HG03045 (cell line): ENCODE results near the gene ANGPTL7.
A peak's percentile ranks its signal among the peaks of the same experiment; 100 is the strongest.

Source experiments
- ATAC-seq: cut with Tn5 transposase; IDR thresholded peaks from one replicate; pipeline ENCODE4 v1.9.1; 2021; ENCODE audit warnings: mild to moderate bottlenecking, moderate library complexity; ENCODE audit not compliant: unreplicated experiment

ANGPTL7 gene

DNA sequence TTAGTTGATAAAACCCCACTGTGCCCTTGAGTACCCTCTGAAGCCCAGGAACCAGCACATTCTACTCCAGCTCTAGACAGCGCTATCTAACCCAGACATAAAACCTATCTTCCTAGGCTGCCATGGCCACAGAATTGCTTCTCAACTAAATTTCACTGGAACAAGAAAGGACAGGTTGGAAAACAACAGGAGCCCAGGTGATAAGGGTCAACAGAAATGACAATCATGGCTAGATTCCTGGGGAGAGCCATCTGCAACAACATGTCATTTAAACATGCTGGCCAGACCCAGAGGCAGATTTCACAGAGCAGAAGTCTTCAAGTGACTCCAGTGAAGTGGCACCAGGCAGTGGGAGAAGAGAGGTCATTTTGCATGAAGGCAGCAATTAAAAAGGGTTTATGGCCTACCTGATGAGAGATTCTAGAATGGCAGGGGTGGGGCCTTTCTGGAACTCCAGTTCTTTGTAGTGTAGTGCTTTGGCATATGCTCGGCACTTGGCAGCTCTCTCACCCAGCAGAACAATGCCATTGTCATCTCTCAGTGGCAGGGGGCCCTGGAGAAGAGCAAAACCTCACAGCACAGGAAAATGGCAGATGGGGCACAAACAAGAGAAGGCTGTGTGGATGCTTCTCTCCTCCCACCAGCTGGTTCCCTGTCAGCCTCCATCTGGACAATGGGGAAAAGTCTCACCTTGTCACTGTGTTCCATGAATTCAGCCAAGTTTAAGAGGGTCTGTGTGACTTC is 9.9 kb downstream of the ANGPTL7 start:
- no peak for ATAC-seq

DNA sequence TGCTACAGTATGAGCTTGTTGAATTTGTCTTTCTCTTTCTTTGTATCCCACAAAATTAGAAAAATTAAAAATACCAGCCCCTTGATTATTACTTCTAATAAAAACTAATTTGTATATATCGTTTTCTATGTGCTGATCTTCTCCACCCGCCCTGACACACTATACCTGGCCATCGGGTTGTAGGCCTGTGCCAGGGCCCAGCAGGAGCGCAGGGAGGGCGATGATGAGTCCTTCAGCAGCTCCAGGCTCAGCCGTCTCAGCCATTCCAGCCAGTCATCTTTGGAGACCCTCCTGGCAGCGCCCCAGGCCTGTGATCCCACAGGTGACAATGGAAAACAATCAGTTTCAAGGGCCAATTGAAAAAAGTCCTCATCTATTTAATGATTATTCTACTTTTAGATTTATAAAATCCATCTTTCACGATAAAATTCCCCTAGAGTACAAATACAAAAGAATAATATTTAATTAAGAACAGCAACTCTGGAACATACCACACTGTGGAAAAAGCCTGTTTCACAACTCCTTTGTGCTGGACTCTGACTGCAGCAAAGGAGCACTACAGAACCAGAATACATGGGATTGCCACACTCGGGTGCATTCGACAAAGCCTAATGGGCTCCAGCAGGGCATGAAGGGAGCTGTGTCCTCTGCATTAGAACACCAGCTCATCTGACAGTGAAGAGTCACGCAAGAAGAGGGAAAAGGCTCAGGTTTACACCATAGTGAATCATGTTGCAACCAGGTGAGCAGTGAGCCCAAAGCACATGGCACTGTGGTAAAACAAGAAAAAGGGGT is 15.4 kb downstream of the ANGPTL7 start:
- no peak for ATAC-seq

DNA sequence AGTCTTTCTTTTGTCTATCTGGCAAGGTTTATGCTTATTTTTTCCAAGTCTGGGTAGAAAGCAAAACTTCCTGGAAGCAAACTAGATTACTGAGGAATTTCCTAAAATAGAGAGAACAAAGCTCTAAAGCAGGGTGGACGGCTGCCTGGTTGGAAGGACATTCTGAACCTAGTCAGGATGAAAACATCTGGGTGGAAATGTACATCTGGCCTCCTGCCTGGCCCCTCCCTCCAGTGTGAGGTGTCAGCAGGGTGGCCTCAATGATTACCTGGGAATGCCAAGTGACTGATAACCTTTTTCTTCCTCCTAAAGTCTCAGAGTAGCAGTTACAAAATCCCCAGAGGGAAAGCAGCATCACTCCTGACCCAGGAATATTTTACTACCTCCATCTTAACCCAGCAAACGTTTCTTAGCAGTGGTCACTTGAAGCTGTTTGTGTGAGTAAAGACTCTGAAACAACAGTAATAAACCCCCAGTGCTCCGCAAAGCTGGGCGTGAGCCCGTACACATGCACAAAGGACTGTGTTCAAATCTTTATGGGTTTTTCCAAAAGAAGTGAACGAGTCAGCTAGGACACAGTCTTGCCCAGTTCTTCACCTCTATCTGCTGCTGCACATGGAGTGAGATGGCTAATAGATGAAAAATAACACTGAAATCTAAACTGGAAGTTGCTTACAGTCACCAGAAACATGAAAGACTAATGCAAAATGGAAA is 18.9 kb downstream of the ANGPTL7 start:
- ATAC-seq = no peak

DNA sequence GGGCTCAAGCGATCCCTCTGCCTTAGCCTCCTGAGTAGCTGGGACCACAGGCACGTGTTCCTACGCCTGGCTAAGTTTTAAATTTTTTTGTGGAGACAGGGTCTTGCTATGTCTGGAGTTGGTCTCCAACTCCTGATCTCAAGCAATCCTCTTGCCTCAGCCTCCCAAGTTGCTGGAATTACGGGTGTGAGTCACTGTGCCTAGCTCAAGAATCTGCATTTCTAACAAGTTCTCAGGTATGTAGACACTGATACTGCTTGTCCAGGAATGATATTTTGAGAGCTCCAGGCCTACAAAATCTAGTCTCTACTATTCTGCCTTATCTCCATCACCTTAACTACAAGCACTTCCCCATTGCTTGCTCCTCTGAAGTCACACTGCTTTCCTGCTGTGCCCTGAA is 22.3 kb downstream of the ANGPTL7 start:
- no peak for ATAC-seq

GRCh38 chr1:11211925-11212587 is 22.9 kb downstream of the ANGPTL7 start:
- no peak for ATAC-seq

DNA sequence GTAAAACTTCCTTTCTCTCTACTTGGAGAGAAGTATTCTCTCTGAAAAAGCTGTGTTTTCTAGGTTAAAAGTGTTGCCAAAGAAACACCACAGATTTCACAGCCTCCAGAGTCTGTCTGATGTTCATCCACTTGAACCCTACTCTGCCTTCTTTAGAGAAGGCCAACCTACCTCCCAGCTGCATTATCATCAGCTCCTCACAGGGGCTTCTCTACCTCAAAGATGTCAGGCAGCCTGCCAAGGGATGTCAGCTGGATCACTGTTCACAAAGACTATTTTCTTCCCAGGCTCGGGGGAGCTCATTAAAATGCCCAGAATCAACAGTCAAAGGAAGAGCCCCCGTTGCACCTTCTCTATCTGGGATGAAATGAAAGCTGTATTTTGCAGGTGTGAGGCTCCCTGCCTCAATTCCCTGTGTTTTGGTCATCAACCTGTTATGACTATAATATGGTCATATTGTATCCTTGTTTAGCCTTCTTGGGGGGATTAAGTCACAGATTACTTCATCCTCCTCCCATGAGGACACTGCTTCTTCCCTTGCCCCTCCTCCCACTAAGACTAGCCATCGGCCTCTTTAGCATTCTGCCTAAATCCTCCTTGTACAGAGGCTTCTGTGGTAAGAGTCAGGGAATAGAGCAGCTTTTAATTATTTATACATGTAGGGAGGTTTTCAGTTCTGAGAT is 25.7 kb downstream of the ANGPTL7 start:
- ATAC-seq = no peak

DNA sequence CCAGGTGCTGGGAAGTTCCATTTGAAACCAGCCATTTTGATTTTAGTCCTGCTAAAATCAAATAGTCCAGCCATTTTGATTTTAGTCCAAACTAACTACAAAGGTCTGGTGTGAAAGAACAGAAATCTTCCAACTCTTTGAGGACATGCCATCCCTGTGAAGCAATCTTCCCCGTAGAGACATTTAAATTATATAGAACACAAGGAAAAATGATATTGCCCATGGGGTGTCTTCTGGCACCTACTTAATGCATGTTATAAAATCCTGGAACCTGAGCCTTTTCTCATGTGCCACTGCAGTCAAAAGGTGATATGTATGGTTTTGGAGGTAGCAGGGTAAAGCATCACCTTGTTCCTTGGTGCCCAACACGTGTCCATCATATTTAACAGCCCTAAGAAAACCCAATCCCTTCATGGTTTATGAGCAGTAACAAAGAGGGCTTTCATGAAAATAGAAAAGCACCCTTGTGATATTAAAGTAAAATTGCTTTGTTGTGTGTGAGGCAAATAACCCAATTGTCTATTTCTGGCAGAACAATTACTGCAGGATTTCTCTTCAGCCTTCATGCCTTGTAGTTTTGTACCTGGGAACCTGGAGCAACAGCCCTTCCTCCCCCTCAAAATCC is 26.3 kb downstream of the ANGPTL7 start:
- ATAC-seq = no peak

DNA sequence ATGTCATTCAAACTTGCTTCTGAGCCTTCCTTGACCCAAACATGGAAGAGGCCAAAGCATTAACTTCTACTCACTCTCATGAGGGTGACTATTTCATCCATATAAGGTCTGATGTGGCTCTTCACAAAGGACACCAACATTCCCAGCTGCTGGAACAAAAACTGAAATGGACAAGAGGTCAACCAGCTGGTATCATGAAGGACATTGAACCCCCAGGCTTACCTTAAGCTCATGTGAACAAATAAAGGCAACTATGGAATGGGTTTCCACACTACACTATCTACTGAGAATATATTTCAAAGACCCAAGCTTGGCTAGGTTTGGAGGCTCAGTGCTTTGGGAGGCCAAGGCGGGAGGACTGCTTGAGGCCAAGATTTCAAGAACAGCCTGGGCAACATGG is 26.9 kb downstream of the ANGPTL7 start:
- no peak for ATAC-seq

- ATAC-seq = peak; percentile 73
Observed at GRCh38 chr1:11227106-11228077, 38.2 kb downstream of the ANGPTL7 start.

- no peak for ATAC-seq
Observed at GRCh38 chr1:11229203-11229602, 40.0 kb downstream of the ANGPTL7 start.

- ATAC-seq = no peak
Observed at GRCh38 chr1:11233208-11233607, 44.1 kb downstream of the ANGPTL7 start.

DNA sequence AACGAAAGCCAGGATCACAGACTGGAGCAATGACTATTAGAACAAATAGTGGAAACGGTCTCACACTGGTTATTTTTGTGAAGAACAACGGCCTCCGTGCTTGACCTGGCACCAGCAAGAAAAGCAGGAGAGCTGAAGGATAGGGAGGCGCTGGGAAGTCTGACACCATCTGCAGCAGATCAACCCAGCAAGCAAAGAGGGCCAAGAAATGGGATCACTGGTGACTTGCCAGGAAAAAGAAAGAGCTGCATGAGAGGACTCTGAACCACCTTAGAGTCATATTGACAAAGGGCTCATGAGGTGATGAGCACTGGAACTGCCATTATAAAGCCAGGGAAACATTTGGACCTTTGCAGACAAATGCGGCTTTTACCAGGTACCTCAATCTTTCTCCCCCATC is 48.2 kb downstream of the ANGPTL7 start:
- no peak for ATAC-seq

GRCh38 chr1:11238311-11238710 is 49.2 kb downstream of the ANGPTL7 start:
- ATAC-seq = no peak

DNA sequence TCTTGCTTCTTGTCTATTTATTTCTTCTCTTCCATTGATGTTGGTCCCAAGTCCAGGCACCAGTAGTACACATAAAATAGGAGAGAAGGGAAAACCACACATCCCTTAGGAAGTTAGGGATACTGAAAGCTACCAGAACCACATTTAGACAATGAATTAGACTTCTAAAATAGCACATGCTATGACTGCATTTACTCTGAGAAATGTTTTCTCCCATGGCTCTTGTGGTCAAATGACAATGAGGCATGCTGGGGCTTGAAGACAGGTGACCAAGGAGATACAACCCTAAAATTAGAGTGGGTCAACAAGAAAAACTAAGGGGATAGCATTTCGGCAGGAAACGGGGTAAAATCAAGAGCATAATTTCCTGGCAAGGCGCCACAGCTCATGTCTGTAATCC is 56.1 kb downstream of the ANGPTL7 start:
- ATAC-seq = no peak
